K562 (cell line): ENCODE measurements around the gene ECSCR. TPM values are rescaled to one million over a fixed set of nuclear protein-coding genes. Genes with fewer than 3 reads are reported as not detected.

ENCODE experiments used
- ARID3A ChIP-seq: IDR thresholded peaks from 2 replicates; pipeline ENCODE4 v1.6.1; 2012; ENCODE audit warnings: low read depth, low read length, improper control_type of control experiment, borderline replicate concordance
- CEBPZ ChIP-seq: fragments of 150-350 bp; IDR thresholded peaks from 2 replicates; pipeline ENCODE4 v1.6.1; 2014; ENCODE audit warnings: low read depth, mild to moderate bottlenecking, low read length, borderline replicate concordance
- DIDO1 ChIP-seq: fragments of 450-650 bp; IDR thresholded peaks from 2 replicates; pipeline ENCODE4 v1.6.1; 2016; ENCODE audit warnings: low read depth, missing biosample characterization, missing genetic modification characterization
- GTF2F1 ChIP-seq: IDR thresholded peaks from 2 replicates; pipeline ENCODE4 v1.6.1; 2011; ENCODE audit warnings: low read depth, low read length, improper control_type of control experiment
- HNRNPH1 ChIP-seq: fragments of 200-400 bp; formaldehyde crosslinking; optimal IDR thresholded peaks from 2 replicates; pipeline ENCODE3; 2017; ENCODE audit warnings: low read depth, mild to moderate bottlenecking, low read length, moderate library complexity
- MED1 ChIP-seq: sonication (generic); formaldehyde crosslinking; IDR thresholded peaks from 2 replicates; pipeline ENCODE4 v1.8.1; 2023; ENCODE audit warnings: missing genetic modification reagents, borderline replicate concordance
- MTF1 ChIP-seq: fragments of 250-450 bp; sonication (Bioruptor Pico); IDR thresholded peaks from 2 replicates; pipeline ENCODE4 v1.9.0; 2021; ENCODE audit warnings: moderate library complexity, mild to moderate bottlenecking, inconsistent platforms, borderline replicate concordance
- NR2C2 ChIP-seq, 2 experiments: fragments of 200-800 bp in 1 of 2; sonication (Bioruptor generic) in 1 of 2; sonication (generic) in 1 of 2; formaldehyde crosslinking in 1 of 2; IDR thresholded peaks; 2 replicates each; pipeline versions ENCODE4 v1.6.1 to v1.8.0; 2016 to 2022; ENCODE audit warnings: mild to moderate bottlenecking in 1 of 2, missing compliant biosample characterization in 1 of 2, missing genetic modification characterization in 1 of 2, missing genetic modification reagents in 1 of 2
- PHTF2 ChIP-seq: fragments of 250-450 bp; sonication (Bioruptor Pico); IDR thresholded peaks from 2 replicates; pipeline ENCODE4 v1.5.0; 2021; ENCODE audit warnings: mild to moderate bottlenecking
- PRDM10 ChIP-seq: fragments of 450-650 bp; IDR thresholded peaks from 2 replicates; pipeline ENCODE4 v1.6.1; 2018; ENCODE audit not compliant: partially characterized antibody
- RBM22 ChIP-seq: fragments of 200-400 bp; formaldehyde crosslinking; IDR thresholded peaks from 2 replicates; pipeline ENCODE4 v1.6.1; 2018; ENCODE audit warnings: low read length, low read depth; ENCODE audit not compliant: poor library complexity, severe bottlenecking
- RFX1 ChIP-seq: fragments of 450-650 bp; IDR thresholded peaks from 2 replicates; pipeline ENCODE4 v1.6.1; 2016; ENCODE audit warnings: mild to moderate bottlenecking, moderate library complexity
- RFX5 ChIP-seq: IDR thresholded peaks from 2 replicates; pipeline ENCODE4 v1.6.1; 2011; ENCODE audit warnings: low read depth, mild to moderate bottlenecking, improper control_type of control experiment, low read length
- TEAD1 ChIP-seq, 2 experiments: fragments of 450-650 bp in 1 of 2; sonication (generic) in 1 of 2; formaldehyde crosslinking; IDR thresholded peaks; 2 replicates each; pipeline versions ENCODE4 v1.4.0 to v1.8.0; 2020 to 2022; ENCODE audit warnings: mild to moderate bottlenecking in 2 of 2, missing genetic modification reagents in 1 of 2
- VEZF1 ChIP-seq: fragments of 200-800 bp; sonication (Bioruptor generic); IDR thresholded peaks from 2 replicates; pipeline ENCODE4 v1.6.1; 2017; ENCODE audit warnings: missing genetic modification characterization, missing compliant biosample characterization
- ZNF143 ChIP-seq: sonication (generic); formaldehyde crosslinking; IDR thresholded peaks from 2 replicates; pipeline ENCODE4 v1.9.0; 2022; ENCODE audit warnings: mild to moderate bottlenecking, missing genetic modification reagents
- polyA plus RNA-seq, 8 experiments: library from polyadenylated mRNA; depleted of rRNA in 4 of 8; stranded (reverse) in 5 of 8; unstranded in 3 of 8; fragments of >200 nt; fragmentation: Nextera tagmentation in 2 of 8; fragmentation: Illumina TruSeq in 1 of 8; extraction: Ambion mirVana in 2 of 8; extraction: Trizol in 1 of 8; gene quantifications; 2 replicates each; pipeline versions ENCODE4 v1.2.1 to v1.2.3, GENCODE V29; 2011 to 2014; ENCODE audit warnings: inconsistent platforms in 1 of 8, missing spikeins in 1 of 8
- total RNA-seq, 7 experiments: library from RNA; depleted of rRNA in 6 of 7; stranded (reverse); fragments of >200 nt in 6 of 7; fragmentation: Illumina TruSeq in 2 of 7; extraction: Trizol in 2 of 7; gene quantifications; 2 replicates each; pipeline versions ENCODE4 v1.2.1 to v1.2.3, GENCODE V29; 2011 to 2021; ENCODE audit warnings: low replicate concordance in 1 of 7

ECSCR gene
- total and polyA plus RNA-seq, 9 of the 15 experiments (the other 6 are each of a cell fraction or from before 2014, with no cell fraction given) = 0.10 to 0.25 (median 0.13) TPM; not detected in 6

- TF ChIP-seq VEZF1 (peak; percentile 94), RBM22 (peak; percentile 56), ZNF143 (CRISPR knock-in tag) (no peak), CEBPZ (no peak), RFX1 (peak; percentile 97), NR2C2 (CRISPR knock-in tag; IDR thresholded peaks at IDR 0.05) (no peak), NR2C2 (tag; IDR thresholded peaks at IDR 0.05) (peak; percentile 65), DIDO1 (no peak), MTF1 (no peak), PHTF2 (CRISPR knock-in tag) (no peak), ARID3A (no peak), MED1 (CRISPR knock-in tag) (no peak), GTF2F1 (no peak), RFX5 (no peak), TEAD1 (CRISPR knock-in tag; IDR thresholded peaks at IDR 0.05) (0 out of 4 replicates have a peak, but pooled peaks of 1 of the 2 experiments have one; percentile 81), PRDM10 (peak; percentile 95), HNRNPH1 (no peak)
These were observed 58.6 kb downstream of the ECSCR start, which contains the start of gene SPATA24 (continued) for GRCh38 chr5:139403787-139404483.
